WTC11 (cell line): ENCODE data around the gene KLHL29.

Experiments
- NR1H2 ChIP-seq: sonication (generic); formaldehyde crosslinking; IDR thresholded peaks from 2 replicates; pipeline ENCODE4 v1.9.0; 2021; ENCODE audit warnings: mild to moderate bottlenecking, moderate library complexity, missing genetic modification reagents
- PRDM15 ChIP-seq: sonication (generic); formaldehyde crosslinking; IDR thresholded peaks from 2 replicates; pipeline ENCODE4 v1.8.0; 2022; ENCODE audit warnings: missing genetic modification reagents
- SP1 ChIP-seq: sonication (generic); formaldehyde crosslinking; conservative IDR thresholded peaks from 2 replicates; pipeline ENCODE4 v1.8.1; 2022; ENCODE audit warnings: missing genetic modification reagents
- TF ChIP-seq, protein P1 (sequence below): fragments of 200-600 bp; IDR thresholded peaks from 2 replicates; pipeline ENCODE4 v1.8.0; 2022; ENCODE audit warnings: antibody characterized with exemption
- TF ChIP-seq, protein P2 (sequence below): sonication (generic); formaldehyde crosslinking; IDR thresholded peaks from 2 replicates; pipeline ENCODE4 v1.8.0; 2022; ENCODE audit warnings: mild to moderate bottlenecking, missing genetic modification reagents
- TF ChIP-seq, protein P3 (sequence below): sonication (generic); formaldehyde crosslinking; IDR thresholded peaks from 2 replicates; pipeline ENCODE4 v1.8.1; 2023; ENCODE audit warnings: mild to moderate bottlenecking, missing genetic modification reagents, moderate library complexity

DNA sequence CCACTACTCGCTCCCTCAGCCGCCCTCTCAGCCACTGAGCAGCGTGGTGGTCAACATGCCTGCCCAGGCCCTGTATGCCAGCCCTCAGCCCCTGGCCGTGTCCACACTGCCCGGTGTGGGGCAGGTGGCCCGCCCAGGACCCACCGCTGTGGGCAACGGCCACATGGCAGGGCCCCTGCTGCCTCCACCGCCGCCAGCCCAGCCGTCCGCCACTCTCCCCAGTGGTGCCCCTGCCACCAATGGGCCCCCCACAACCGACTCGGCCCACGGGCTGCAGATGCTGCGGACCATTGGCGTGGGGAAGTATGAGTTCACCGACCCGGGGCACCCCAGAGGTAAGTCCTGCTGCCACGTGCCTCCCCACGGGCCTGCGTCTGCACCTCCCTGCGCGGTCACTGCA, 257.5 kb downstream of the KLHL29 start:
- TF ChIP-seq, protein P1, sequence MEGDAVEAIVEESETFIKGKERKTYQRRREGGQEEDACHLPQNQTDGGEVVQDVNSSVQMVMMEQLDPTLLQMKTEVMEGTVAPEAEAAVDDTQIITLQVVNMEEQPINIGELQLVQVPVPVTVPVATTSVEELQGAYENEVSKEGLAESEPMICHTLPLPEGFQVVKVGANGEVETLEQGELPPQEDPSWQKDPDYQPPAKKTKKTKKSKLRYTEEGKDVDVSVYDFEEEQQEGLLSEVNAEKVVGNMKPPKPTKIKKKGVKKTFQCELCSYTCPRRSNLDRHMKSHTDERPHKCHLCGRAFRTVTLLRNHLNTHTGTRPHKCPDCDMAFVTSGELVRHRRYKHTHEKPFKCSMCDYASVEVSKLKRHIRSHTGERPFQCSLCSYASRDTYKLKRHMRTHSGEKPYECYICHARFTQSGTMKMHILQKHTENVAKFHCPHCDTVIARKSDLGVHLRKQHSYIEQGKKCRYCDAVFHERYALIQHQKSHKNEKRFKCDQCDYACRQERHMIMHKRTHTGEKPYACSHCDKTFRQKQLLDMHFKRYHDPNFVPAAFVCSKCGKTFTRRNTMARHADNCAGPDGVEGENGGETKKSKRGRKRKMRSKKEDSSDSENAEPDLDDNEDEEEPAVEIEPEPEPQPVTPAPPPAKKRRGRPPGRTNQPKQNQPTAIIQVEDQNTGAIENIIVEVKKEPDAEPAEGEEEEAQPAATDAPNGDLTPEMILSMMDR = no peak
- no peak for TF ChIP-seq SP1
- TF ChIP-seq, protein P2, sequence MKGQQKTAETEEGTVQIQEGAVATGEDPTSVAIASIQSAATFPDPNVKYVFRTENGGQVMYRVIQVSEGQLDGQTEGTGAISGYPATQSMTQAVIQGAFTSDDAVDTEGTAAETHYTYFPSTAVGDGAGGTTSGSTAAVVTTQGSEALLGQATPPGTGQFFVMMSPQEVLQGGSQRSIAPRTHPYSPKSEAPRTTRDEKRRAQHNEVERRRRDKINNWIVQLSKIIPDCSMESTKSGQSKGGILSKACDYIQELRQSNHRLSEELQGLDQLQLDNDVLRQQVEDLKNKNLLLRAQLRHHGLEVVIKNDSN (CRISPR knock-in tag) = no peak
- no peak for TF ChIP-seq NR1H2 (CRISPR knock-in tag)
- no peak for TF ChIP-seq PRDM15 (CRISPR knock-in tag)
- TF ChIP-seq, protein P3, sequence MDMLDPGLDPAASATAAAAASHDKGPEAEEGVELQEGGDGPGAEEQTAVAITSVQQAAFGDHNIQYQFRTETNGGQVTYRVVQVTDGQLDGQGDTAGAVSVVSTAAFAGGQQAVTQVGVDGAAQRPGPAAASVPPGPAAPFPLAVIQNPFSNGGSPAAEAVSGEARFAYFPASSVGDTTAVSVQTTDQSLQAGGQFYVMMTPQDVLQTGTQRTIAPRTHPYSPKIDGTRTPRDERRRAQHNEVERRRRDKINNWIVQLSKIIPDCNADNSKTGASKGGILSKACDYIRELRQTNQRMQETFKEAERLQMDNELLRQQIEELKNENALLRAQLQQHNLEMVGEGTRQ (CRISPR knock-in tag) = no peak
